HG02852 (cell line): Measurements from ENCODE around the gene PDE1C.

Experiments used
- ATAC-seq: cut with Tn5 transposase; IDR thresholded peaks from one replicate; pipeline ENCODE4 v1.9.1; 2021; ENCODE audit warnings: mild to moderate bottlenecking, moderate library complexity; ENCODE audit not compliant: unreplicated experiment

The PDE1C gene

DNA sequence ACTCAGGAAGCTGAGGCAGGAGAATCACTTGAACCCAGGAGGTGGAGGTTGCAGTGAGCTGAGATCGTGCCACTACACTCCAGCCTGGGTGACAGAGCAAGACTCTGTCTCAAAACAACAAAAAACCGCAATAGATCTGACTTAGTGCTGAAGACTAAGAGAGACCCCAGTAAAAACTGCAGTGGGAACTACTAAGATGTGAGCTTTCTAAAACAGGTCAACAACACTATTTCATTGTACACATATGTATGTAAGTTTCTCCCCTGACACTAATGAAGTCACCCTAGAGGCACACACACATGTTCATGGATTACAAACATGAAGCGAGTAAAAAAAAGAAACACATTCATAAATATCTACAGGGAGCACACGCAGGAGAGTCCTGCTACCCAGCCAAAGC is 68.3 kb downstream of the PDE1C start:
- ATAC-seq: no peak

DNA sequence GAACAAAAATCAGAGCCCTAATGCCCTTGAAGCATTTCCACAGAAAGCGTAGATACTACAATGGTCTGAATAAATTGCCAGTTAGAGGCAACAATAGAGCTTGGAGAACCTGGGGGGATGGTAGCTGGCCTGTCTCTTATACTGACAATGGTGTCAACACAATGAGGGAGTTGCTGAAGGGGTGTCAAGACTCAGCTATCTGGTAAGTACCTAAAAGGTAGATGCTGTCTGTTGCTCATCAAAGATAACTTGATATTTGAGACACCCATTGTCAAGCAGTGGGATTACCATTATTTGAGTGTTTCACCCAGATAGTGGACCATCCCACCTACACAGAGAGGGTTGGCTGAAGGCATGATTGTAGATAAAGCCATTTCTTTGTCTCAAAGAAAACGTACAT is 72.8 kb downstream of the PDE1C start:
- no peak for ATAC-seq

DNA sequence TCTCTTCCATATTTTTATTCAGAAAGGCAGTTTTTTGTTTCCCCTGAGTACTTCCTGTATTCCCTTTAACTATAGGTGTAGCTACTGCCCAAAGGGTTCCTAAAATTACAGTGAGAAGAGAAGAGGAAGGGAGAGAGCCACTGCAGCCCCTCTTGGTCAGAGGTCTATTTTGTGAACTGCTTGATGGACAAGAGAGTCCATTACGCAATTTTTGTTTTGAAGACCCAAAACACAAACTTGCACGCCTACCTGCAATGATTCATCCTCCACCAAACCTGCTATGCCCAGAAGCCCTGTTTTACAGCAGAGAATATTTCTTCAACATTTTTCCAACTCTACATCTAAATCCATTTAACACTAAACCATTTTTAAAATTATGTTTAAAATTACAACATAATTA is 75.1 kb downstream of the PDE1C start:
- no peak for ATAC-seq

DNA sequence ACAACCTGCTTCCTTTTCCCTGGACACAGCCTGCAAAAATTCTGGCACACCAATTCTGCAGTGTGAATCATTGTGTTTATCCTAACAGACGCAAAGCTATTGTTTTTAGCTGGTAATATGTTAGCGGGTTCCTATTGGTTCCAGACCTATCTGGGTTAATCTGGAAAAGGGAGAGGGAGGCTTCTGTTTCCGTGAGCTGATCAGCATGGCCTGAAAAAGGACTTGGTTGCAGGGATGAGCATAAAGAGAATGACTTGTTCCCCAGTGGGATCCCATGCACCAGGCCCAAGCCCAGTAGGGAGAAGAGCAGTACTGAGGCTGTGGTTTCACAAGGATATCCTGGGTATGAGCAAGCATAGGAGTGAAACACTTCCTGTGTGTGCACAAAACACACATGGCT is 78.4 kb downstream of the PDE1C start:
- ATAC-seq: no peak

DNA sequence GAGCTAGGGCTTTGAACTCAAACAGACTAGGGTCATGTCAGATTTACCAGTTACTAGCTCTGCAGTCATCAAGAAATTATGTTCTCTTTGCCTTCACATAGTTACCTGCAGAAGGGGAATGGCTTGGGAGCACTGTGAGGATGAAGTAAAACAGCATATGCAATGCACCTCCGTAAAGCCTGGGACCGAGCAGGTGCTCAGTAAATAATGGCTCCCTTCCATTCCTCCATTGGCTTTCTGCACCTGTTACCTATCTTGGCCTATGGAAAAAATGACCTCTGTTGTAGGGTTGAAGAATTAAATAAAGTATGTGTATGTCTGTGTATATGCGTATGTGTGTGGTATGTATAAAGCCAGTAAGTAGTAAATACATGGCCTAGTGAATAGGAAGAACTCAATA is 78.8 kb downstream of the PDE1C start:
- no peak for ATAC-seq

DNA sequence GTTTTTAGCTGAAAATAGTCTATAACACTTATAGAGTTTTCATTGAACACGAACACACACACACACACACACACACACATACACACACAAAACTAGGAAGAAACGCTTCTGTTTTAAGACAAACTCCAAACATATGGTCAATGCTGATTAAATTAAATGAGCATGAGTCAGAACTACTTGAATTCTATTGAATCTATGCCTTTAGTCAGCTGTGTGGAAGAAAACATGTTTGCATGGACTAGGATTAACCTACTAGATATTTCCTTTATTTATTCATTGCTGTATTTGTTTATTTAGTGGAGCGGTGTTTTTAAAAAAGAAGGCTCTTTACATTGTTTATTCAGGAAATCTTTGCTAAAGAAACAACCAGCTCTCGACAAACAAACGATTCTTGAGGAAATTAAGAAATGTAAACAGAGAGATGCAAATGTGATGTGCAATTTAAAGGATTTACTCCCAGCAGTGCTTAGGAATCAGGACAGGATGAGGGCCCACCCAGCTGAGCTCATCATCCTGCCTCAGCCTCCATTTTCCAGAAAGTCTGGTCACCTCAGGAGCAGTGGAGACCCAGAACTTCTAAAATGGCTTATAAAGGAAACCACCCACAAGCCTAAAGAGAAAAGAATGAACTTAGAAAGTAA is 83.2 kb downstream of the PDE1C start:
- no peak for ATAC-seq

DNA sequence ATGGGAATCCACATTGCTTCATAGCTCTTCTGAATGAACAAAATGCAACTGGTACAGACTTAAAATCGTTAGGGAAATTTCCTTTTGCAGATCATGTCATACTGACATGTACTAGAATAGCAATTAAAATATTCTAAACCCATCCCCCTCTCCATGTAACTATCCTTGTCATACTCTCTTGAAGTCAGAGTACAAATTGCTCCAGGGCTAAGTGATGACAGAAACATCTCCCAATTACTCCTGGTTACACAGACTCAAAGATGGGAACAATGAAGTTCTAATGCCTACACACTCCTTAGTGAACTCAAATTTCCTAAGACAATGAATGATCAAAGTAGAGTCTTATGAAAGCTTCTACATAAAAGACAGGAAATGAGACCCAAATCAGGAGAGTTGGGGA is 87.2 kb downstream of the PDE1C start:
- ATAC-seq: no peak

DNA sequence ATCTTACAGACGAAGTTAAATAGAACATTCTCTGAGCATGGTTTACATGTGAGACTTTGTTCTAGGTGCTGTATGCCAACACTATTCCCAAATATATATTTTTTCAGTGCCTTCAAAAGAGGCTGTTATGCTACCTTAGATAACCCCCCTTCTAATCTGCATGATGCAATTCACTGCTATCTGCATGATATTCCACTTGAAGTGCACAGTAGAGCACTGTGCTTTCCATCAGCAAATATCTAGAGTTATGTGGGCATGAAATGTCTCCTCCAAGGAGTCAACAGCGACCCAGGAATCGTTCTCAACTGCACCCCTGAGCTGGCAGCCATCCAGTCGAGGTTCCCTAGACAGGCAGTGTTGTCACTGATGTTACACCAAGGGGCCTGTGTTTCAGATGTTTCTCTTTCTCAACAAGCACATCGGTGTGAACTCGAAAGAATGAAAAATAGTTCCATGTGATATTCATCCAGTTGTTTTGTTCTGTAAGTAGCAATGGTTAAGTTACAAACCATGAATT is 88.3 kb downstream of the PDE1C start:
- ATAC-seq: no peak

DNA sequence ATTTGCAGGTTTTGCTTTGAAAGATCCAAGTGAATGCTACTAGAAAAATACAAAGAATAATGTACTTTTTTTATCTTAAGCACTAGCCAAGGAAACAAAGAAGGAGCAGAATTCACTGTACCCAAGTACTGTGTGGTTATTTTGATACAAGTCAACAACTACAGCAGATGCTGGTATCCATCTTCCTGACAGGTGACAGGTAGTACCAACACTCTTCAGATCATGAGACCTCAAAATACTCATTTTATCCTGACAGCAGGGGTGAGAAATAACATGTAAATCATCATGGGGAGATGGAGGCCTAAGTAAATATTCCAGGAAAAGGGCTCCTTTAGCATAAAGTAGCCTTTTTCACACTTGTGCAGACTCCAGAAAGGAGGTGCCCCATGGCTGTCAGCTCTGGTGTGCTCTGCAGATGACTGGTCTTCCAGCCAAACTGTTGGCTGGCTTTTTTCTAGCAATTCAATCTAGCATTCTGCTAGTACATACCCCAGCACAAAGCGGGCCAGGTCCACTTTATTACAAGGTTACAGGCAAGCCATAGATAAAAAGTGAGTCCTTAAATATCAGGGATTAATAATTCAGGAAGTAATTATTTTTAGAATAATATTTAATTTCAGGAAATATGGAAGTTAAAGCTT is 90.4 kb downstream of the PDE1C start:
- no peak for ATAC-seq

DNA sequence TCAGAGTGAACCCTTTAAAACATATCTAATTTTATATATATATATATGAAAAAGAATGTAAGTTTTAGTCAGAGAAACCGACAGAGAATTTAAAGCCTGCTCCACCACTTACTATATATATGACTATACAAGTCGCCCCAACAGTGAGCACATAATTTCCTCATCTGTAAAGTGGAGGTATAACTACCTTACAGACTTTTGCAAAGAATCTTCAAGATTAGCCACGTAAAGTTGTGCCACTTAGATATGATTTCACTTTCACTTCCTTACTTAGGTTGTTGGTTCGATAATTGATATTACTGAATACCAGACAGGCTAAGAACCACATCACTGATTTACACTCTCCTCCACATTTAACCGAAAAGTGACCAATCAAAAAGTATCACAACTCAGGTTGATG is 94.7 kb downstream of the PDE1C start:
- ATAC-seq: no peak

DNA sequence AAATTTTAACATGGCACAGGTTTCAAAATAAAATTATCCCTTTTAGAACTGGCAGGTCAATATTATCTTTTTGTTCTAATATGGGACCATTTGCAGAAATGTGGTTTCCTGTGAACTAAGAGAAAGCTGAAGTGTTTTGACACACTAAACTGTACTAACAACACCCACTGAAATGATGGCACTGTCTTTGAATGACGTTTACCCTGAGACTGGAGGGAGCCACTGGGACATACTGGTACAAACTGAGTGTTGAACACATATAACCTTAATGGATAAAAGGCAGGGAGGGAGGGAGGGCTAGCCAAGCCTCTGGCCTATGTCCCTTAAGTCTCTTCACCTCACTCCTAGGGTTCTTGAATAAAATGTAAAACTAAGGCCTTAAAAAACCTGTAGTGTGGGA is 95.9 kb downstream of the PDE1C start:
- ATAC-seq: no peak

DNA sequence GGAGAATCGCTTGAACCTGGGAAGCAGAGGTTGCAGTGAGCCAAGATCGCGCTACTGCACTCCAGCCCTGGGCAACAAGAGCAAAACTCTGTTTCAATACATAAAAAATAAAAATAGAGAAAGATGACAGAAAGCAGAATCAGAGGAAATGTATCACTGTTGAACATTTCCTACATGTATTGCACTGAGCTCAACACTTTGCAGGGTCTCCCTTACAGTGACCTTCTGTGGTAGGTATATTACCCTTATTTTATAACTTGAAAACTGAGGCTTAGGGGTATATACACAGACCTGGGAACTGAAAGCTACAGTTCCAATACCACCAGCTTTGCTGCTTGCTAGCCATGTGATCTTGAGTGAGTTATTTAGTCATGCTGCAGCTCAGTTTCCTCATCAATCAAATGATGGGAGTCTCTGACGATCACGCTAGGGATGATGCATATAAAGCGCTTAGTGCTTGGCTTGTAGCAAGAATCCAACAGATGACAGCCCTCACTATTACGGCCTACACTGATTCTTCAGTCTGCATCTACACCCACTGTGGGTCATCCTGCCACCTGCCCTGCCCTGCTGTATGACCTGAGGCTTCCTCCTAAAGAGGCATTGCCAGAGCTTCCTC is 99.0 kb downstream of the PDE1C start:
- ATAC-seq: no peak

DNA sequence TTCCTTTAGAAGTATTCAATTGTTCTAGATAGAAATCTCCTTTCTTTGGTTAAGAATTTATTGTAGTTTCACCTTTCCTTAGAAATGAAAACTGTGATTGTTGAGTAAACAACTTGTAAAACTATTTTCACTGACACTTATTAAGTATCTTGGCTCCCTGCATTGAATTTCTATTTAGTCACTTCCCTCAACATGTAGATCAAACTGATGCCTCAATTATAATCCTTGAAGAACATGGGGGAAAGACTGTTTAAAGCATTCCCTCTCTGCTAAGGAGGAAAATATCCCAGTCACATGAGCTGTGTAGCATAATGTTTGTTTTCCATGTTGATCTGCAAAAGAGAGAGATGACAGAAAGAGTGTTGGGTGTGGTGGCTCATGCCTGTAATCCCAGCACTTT is 99.7 kb downstream of the PDE1C start:
- no peak for ATAC-seq

DNA sequence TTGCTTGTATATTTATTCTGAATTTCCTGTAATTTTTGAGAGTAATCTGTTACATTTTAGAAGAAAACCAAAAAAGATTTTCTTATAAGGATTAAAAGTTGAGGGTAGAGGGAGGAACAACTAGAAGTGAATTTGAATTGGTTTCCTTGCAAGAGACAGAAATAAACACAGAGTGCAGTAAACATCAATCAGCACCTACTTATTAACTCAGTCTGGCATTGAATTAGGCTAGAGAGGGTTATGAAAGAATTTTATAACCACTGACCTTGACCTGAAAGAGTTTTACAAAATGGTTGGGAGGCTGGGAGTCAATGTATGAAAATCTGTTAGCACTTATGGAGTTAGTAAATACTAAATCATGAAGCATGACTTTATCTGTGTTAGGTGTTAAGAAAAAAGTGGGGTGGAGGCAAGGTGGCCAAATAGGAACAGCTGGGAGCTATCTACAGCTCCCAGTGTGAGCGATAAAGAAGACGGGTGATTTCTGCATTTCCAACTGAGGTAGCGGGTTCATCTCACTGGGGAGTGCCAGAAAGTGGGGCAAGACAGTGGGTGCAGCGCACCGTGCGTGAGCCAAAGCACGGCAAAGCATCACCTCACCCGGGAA is 106.5 kb downstream of the PDE1C start:
- no peak for ATAC-seq

DNA sequence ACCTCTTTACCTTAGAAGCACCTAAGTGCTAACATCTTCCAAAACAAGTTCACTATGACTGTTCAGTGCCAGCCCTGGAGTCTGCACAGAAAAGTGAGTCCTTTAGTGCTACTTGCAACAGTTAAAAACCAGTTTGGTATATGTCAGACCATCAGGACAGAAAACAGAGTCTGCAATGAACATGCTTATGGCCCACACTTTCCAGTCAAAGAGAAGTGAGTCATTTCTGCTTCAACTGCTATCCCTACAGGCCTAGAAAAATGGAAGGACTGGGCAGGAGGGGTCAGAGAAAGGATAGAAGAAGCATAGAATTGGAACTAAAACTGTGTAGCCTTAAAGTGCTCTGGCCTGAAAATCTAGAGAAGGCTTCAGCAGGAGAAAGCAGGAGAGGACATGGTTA is 108.0 kb downstream of the PDE1C start:
- ATAC-seq: no peak

DNA sequence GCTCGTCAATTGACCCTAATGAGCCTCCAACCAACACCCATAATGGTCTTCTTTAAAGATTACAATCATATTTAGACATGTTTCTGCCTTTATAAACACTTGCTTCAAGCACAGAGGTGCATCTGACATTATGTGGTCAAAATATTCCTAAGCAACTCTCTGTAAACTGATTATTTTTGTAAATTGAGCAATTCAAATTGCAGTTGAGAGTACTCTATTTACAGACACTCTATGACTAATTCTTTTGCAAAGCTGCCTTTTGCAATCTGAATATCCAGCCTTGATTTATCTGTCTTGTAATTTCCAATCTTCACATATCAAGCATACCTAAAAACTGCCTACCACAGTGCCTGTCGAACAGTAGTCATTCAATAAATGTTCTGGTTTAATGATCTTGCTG is 112.0 kb downstream of the PDE1C start:
- no peak for ATAC-seq

DNA sequence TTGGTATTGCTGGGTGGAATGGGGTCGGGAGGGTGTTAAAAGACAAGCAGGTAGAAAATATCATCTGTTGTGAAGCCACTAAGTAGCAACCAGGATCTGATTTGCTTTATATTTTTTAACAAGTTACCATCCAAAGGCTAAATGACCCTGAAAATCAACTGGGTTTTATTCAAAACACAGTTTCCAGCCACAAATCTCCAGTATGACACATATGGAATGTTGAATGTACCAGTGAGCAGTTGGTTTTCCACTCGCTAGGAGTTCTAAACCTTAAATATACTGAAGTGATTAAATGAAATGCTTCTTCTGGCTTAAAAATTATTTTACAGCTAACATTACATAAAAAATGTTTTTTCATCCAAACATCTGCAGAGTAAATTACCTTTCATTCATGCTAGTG is 112.5 kb downstream of the PDE1C start:
- ATAC-seq: no peak

DNA sequence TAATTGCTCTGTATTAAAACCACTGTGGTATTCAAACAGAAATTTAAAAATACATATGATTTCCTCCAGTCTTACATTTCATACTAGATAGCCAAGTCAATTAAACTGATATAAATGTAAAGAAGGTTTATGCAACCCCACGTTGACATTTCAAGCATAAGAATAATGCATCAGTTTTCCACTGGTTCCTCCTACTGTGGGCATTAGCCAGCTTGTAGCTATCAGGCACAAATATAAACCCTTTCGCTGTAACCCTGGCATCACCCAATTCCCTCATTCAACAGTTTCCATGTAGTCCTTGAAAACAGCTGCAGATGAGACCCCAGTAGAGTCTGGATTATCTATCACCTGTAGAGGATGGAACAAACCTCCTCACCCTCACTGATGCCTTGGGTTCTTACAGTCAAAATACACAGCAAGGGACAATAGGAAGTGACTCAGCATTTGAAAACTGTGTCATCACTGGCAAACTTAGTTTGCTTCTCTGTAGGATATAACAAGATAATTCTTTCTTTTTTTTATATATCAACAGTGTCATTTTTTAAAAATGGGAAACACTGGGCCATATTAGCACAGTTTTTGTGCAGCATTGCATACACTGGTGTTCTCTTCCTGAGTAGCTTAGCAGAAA is 113.0 kb downstream of the PDE1C start:
- ATAC-seq: no peak

DNA sequence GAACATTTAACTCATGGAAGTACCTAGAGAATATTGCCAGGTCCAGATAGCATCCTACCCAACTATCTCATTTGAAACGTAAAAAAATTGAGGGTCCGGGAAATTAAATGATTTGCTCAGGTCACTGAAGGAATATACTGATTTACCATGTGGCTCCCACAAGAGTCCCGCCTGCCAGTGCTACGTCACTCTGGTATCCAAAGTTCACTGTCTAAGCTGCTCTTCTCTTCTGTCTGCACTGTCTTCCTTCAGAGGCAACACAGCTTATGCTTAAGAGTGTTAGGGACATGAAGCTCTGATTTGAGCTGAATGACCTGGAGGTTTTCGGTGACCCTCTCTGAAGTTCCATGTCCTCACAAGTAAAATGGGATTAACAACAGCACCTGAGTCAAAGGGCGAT is 114.6 kb downstream of the PDE1C start:
- no peak for ATAC-seq

DNA sequence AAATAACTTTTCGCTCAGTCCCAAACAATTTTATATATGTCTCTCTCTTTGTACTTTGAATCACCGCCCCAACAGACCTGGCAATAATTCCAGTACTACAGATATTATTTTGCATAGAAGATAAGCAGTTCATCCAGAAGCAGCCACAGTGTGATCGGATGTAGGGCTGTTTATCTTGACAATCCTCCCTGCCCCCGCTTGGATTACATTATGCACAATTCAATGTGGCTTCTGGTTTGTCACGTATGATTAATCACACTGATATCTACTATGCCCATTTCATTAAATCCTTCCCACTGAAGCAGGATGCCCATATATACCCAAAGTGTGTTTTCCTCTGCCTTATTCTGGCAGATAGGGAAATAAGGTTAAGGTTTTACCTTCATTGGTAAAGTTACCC is 115.2 kb downstream of the PDE1C start:
- no peak for ATAC-seq

DNA sequence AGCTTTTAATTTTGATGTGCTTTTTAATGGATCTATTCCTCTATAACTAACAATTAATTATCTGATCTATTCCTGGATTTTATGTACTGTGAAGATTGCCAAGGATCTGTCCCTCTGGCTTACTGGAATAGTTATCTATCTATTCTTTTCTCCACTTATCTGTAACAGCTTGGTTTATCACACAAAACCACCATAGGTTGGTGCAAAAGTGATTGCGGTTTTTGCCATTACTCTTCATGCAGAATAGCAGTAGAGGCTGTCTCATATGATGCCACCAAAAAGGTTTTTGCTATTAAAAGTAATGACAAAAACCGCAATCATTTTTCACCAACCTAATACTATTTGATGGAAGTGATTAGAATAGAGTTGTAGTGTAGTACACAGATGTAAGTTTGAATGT is 115.7 kb downstream of the PDE1C start:
- ATAC-seq: no peak

DNA sequence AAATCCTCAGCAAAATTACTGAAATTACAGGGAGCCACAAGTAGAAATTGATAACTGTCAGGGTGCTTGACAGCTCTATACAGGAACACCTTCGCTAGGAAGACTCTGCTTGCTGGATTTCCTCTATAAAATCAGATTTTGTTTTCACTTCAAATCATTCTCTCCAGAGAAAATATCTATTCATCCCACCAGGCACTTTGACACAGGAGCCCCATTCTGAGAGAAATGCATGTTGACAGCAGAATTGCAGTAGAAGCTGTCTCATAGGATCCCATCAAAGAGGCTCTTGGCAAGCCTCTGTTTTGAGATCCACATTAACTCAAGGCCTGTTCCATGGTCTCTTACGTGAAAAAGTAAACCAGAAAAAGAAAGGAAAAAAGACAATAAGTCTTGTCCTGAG is 116.8 kb downstream of the PDE1C start:
- ATAC-seq: no peak
